ENCODE results near the gene HEY2. TPM values are rescaled to one million over a fixed set of nuclear protein-coding genes. Genes with fewer than 3 reads are reported as not detected.

HEY2 gene
- total RNA-seq, 2 experiments from 2014 or later = not detected

DNA sequence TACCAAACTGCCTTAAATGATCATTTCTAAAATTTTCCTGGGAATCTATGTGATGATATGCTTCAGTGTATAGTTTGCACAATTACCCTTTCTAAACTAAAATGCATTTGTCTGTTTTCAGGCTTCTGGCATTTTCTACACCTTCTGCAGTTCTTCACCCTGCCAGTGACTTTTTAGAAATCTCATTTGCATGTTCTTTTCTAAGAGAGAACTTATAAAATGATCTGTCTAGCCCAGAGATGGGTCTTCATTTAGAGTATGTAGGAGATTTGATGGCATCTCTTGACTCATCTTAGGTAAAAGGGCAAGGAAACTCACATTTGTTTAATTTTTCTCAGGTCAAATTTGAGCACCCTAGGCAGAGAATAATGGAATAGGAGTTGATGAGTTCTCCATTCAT is 59.2 kb downstream of the HEY2 start:
- POLR2A ChIA-PET = no interaction called here
- no peak overlapping the region for H3K4me3 Mint-ChIP-seq
- intact Hi-C loops (cut with DNase I, micrococcal nuclease) = no loop called here
- H3K36me3 Mint-ChIP-seq (ENCODE audit: low read depth) = peaks cover 27% of the 10 kb centered on the region
- no peaks in the 10 kb centered on the region for H3K9me3 Mint-ChIP-seq (ENCODE audit: low read depth)
- no peaks in the 10 kb centered on the region for H3K27me3 Mint-ChIP-seq
- peaks cover 79% of the 10 kb centered on the region for H3K4me1 Mint-ChIP-seq
- CTCF ChIA-PET = interaction anchor here (0.6 to 4.7 kb wide), 3 partner anchors 15 to 626 kb away, joined by 3 to 33 read pairs (median 11); partner anchors contain the start of gene NCOA7
- ATAC-seq (no peak), DNase-seq (no peak)
- H3K27ac Mint-ChIP-seq = peak overlapping the region; percentile 23

DNA sequence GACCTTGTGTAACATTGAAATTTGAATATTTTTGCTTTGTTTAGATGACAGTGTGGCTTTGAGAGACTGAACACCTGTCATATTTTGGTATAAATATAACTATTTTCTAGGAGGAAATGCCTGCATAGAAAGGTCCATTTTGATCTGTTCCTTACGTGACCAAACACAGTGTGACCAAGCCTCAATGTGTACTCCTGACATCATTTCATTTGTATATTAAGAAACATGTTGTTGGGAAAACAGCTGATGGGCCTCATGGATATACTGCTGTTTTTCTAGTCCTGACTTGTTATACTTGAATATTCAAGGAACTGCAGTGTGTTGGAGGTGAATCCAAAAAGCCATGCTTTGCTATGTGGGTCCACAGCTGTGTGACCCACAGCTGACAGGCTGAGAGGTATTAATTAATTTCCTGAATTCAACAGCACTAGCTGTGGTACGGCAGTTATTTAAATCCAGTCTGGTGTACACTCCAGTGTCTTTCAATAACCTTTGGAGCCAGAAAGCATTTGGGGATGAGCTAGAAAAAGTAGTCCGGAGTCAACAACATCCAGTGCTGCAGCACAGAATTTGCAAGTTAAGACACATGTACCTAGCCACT is 60.2 kb downstream of the HEY2 start:
- Mint-ChIP-seq H3K4me1 (peaks cover 74% of the 10 kb centered on the region), H3K9me3 (ENCODE audit: low read depth) (no peaks in the 10 kb centered on the region), H3K27ac (no peak overlapping the region), H3K27me3 (no peaks in the 10 kb centered on the region), H3K4me3 (no peak overlapping the region), H3K36me3 (ENCODE audit: low read depth) (peaks cover 27% of the 10 kb centered on the region)
- intact Hi-C loops (cut with DNase I, micrococcal nuclease) = no loop called here
- no peak for ATAC-seq
- ChIA-PET CTCF (interaction anchor here (0.6 to 1.3 kb wide), 4 partner anchors 16 to 167 kb away, joined by 3 read pairs; partner anchors contain the start of gene HINT3), POLR2A (no interaction called here)
- no peak for DNase-seq

DNA sequence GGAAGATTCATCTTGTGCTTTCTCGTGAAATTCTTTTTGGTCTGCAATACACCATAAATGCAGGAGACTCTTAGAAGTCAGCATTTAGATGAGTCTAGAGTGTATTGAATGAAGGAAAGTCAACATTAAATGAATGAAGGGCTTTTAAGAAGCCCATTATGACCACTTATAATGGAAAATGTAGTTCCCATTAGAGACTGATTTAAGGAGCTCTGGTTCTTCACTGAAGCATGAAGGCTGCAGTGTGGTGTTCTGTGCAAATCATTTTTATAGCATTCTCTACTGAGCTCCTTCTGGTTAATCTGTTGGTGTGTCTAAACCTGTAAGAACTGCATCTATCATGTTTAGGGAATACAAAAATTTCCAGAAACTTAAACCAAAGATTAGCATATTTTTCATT is 61.0 kb downstream of the HEY2 start:
- no peaks in the 10 kb centered on the region for H3K9me3 Mint-ChIP-seq (ENCODE audit: low read depth)
- H3K4me1 Mint-ChIP-seq = peaks cover 75% of the 10 kb centered on the region
- ATAC-seq (no peak), DNase-seq (no peak)
- POLR2A ChIA-PET = no interaction called here
- H3K27me3 Mint-ChIP-seq = no peaks in the 10 kb centered on the region
- peaks cover 31% of the 10 kb centered on the region for H3K36me3 Mint-ChIP-seq (ENCODE audit: low read depth)
- intact Hi-C loops (cut with DNase I, micrococcal nuclease) = no loop called here
- H3K4me3 Mint-ChIP-seq = no peak overlapping the region
- CTCF ChIA-PET = interaction anchor here (0.5 to 1.7 kb wide), 7 partner anchors 12 to 166 kb away, joined by 3 to 5 read pairs (median 3); partner anchors contain the start of gene HINT3
- no peak overlapping the region for H3K27ac Mint-ChIP-seq

Other genes starting within 250 kb of the HEY2 start
- 10 to 100 TPM; 54.3 to 67.4 TPM for gene NCOA7, start 41.3 kb downstream of the HEY2 start, total RNA-seq
- gene HINT3, start 207.1 kb downstream of the HEY2 start, total RNA-seq = 1 to 10 TPM; 5.4 to 8.1 TPM
- gene TRMT11, start 236.9 kb downstream of the HEY2 start, total RNA-seq = 10 to 100 TPM; 33.4 to 40.5 TPM